Prostate gland (tissue), 2 donors: Measurements from ENCODE around the gene SLC23A1. TPM values are rescaled to one million over a fixed set of nuclear protein-coding genes. Genes with fewer than 3 reads are reported as not detected.

Experiments
- DNase-seq: peaks from one replicate; pipeline ENCODE4 v3.0.0-alpha.2; 2019; ENCODE audit warnings: low spot score
- H3K27ac ChIP-seq, 2 donors: fragments of 200-600 bp; sonication (generic); 2 replicates each; pipeline ENCODE4 v1.5.1; 2017 to 2019
- H3K27me3 ChIP-seq: fragments of 200-600 bp; sonication (generic); replicated peaks from 2 replicates; pipeline ENCODE4 v1.5.1; 2019; ENCODE audit not compliant: insufficient read depth
- H3K36me3 ChIP-seq, 2 donors: fragments of 200-600 bp; sonication (generic); 1 replicate in 1 of 2; 2 replicates in 1 of 2; pipeline versions ENCODE4 v1.5.1 to v1.8.1; 2017 to 2019
- H3K4me1 ChIP-seq: fragments of 200-600 bp; sonication (generic); replicated peaks from 2 replicates; pipeline ENCODE4 v1.5.1; 2019
- H3K4me3 ChIP-seq, 2 donors: fragments of 200-600 bp; sonication (generic); 2 replicates each; pipeline ENCODE4 v1.5.1; 2017 to 2019
- H3K9me3 ChIP-seq: fragments of 200-600 bp; sonication (generic); 2 replicates; pipeline ENCODE4 v1.5.1; 2017
- POLR2A ChIP-seq: fragments of 450-650 bp; IDR thresholded peaks from one replicate; pipeline ENCODE4 v1.6.1; 2016; ENCODE audit warnings: antibody characterized with exemption, mild to moderate bottlenecking
- POLR2AphosphoS5 ChIP-seq: sonication (generic); formaldehyde crosslinking; IDR thresholded peaks from one replicate; pipeline ENCODE4 v1.6.1; 2017; ENCODE audit warnings: antibody characterized with exemption
- WGBS: methylation state at CpG from one replicate; pipeline ENCODE4 v1.1.5; 2018; 5-methylcytosine and 5-hydroxymethylcytosine counted together
- intact Hi-C: fragments of 100-400 bp; cut with DNase I; formaldehyde crosslinking; loops from one replicate; pipeline ENCODE4 v1.14.2; 2022
- total RNA-seq, 2 donors: library from RNA; depleted of rRNA; stranded (reverse); fragments of >200 nt; gene quantifications; one replicate each; pipeline ENCODE4 v1.1.0, GENCODE V29; 2016
- TF ChIP-seq, protein P1 (sequence below), 4 experiments: fragments of 200-600 bp in 2 of 4; fragments of 450-650 bp in 2 of 4; sonication (generic) in 2 of 4; IDR thresholded peaks; 1 replicate in 3 of 4; 2 replicates in 1 of 4; pipeline ENCODE4 v1.5.1; 2016 to 2019; ENCODE audit warnings: antibody characterized with exemption in 4 of 4, mild to moderate bottlenecking in 2 of 4, moderate library complexity in 2 of 4

SLC23A1 gene
- total RNA-seq, 2 donors from 2014 or later: 11.5 to 26.3 TPM

DNA sequence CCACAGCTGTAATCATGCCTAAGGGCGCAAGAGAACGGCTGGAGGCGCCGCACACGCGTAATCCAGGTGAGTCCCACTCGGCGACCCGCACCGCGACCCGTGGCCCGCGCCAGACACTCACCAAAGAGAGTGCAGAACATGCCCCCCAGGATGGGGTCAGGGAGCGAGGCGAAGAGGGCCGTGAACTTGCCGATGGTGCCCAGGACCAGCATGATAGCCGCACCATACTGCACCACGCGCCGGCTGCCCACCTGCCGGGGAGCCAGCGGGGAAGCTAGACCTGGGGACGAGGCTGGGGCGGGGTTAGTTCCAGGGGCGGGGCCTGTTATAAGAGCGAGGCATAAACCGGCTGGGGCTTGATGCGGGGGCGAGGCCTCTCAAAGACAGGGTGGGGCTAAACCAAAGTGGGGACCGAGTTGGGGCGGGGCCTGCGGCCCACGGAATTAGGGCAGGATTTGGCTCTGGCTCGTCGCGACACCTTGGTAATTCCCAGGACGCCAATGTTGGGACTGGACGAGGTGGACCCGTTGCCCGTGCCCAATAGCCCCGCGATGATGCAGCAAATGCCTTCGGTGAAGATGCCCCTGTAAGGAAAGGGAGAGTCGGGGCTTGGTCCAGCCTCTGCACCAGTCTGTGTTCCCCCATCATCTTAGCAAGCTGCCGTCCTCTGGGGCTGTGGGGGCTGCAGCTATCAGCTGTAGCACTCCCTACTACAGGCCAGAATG is 4.8 kb downstream of the SLC23A1 start:
- intact Hi-C loops: no loop called here
- Histone ChIP-seq H3K27ac (no peak overlapping the region), H3K9me3 (no peaks in the 10 kb centered on the region), H3K4me3 (no peak overlapping the region), H3K36me3 (no peaks in the 10 kb centered on the region), H3K27me3 (no peaks in the 10 kb centered on the region), H3K4me1 (peaks cover 6% of the 10 kb centered on the region)
- DNase-seq: no peak
- 74% methylated on average over 47 of the region's 47 CpGs for WGBS
- TF ChIP-seq POLR2A (no peak), POLR2AphosphoS5 (no peak)
- TF ChIP-seq, protein P1, sequence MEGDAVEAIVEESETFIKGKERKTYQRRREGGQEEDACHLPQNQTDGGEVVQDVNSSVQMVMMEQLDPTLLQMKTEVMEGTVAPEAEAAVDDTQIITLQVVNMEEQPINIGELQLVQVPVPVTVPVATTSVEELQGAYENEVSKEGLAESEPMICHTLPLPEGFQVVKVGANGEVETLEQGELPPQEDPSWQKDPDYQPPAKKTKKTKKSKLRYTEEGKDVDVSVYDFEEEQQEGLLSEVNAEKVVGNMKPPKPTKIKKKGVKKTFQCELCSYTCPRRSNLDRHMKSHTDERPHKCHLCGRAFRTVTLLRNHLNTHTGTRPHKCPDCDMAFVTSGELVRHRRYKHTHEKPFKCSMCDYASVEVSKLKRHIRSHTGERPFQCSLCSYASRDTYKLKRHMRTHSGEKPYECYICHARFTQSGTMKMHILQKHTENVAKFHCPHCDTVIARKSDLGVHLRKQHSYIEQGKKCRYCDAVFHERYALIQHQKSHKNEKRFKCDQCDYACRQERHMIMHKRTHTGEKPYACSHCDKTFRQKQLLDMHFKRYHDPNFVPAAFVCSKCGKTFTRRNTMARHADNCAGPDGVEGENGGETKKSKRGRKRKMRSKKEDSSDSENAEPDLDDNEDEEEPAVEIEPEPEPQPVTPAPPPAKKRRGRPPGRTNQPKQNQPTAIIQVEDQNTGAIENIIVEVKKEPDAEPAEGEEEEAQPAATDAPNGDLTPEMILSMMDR (IDR thresholded peaks at IDR 0.05): no peak

DNA sequence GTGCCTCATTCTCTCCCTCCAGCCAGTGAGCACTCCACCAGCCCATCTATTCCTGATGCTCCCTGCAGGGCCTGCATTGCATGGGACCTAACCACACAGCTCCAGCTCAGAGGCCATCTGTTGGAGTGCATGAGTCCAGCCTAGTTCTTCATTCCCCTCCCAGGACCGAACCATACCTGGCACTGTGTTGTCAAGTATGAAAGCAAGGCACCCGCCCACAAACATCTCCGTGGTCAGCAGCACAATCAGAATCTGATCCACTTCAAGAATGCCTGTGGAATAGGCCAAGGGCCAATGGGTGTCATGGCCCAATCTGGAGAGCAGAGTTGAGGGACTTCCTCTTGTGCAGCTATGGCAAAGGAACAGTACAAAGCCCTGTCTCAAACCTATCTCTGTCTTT is 5.9 kb downstream of the SLC23A1 start:
- intact Hi-C loops: no loop called here
- Histone ChIP-seq H3K4me1 (peaks cover 6% of the 10 kb centered on the region), H3K27me3 (no peaks in the 10 kb centered on the region), H3K36me3 (no peaks in the 10 kb centered on the region), H3K4me3 (no peak overlapping the region), H3K27ac (no peak overlapping the region), H3K9me3 (no peaks in the 10 kb centered on the region)
- WGBS: 80% methylated on average over 3 of the region's 3 CpGs
- DNase-seq: no peak
- TF ChIP-seq, protein P1 (IDR thresholded peaks at IDR 0.05): no peak

DNA sequence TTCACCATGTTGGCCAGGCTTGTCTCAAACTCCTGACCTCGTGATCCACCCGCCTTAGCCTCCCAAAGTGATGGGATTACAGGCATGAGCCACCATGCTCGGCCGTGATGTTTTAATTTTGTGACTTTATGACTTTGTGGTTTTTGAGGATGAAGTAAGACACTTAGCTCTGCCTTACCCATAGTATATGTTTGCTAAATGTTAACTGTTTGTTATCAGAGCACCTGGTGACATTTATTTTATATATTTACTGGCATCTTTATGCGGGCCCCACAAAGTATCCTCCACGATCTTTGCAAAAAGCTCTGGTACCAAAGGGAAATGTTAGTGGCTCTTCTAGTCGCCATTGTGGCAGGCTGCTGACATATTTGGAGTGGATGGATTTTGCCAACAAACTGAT is 6.7 kb downstream of the SLC23A1 start:
- Histone ChIP-seq H3K9me3 (no peaks in the 10 kb centered on the region), H3K36me3 (no peaks in the 10 kb centered on the region), H3K27me3 (no peaks in the 10 kb centered on the region), H3K4me3 (no peak overlapping the region), H3K27ac (no peak overlapping the region), H3K4me1 (peaks cover 6% of the 10 kb centered on the region)
- TF ChIP-seq POLR2A: no peak
- no peak for TF ChIP-seq POLR2AphosphoS5
- TF ChIP-seq, protein P1 (IDR thresholded peaks at IDR 0.05): no peak
- 89% methylated on average over 7 of the region's 7 CpGs for WGBS
- DNase-seq: no peak
- intact Hi-C loops: no loop called here

DNA sequence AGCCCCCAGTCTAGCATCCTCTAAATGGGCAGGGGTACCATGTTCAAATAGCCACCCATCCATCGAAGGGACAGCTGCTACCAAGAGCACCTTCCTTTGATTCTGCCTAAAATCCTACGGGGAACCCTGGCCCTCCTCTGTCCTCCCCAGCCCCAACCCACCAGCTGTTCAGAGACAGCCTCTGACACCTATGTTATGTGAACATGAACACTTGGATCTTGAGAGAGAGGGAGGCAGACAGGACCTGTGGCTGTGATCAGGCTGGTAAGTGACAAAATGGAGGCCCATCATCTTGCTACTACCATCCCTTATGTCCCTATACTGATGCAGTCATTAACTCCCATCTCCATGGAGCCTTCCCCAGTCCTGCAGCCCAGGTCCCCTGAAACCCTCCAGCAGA is 8.2 kb downstream of the SLC23A1 start:
- no peaks in the 10 kb centered on the region for H3K9me3 ChIP-seq
- H3K36me3 ChIP-seq: no peaks in the 10 kb centered on the region
- intact Hi-C loops: no loop called here
- TF ChIP-seq POLR2AphosphoS5 (no peak), POLR2A (no peak)
- TF ChIP-seq, protein P1 (IDR thresholded peaks at IDR 0.05): no peak
- H3K4me3 ChIP-seq: no peak overlapping the region
- DNase-seq: no peak
- H3K27ac ChIP-seq: peak overlapping the region; percentile 81 to 82
- peaks cover 6% of the 10 kb centered on the region for H3K4me1 ChIP-seq
- WGBS: 97% methylated on average over 2 of the region's 2 CpGs
- H3K27me3 ChIP-seq: no peaks in the 10 kb centered on the region
